Loucy (cell line): ENCODE measurements around the gene HDAC10.

Experiments
- H2AFZ ChIP-seq: fragments of 200-600 bp; sonication (generic); 2 replicates; pipeline ENCODE4 v1.6.0; 2016; ENCODE audit warnings: antibody characterized with exemption, mild to moderate bottlenecking, low read length, moderate library complexity
- H3F3A ChIP-seq: fragments of 200-600 bp; 2 replicates; pipeline ENCODE4 v1.6.0; 2016; ENCODE audit warnings: antibody characterized with exemption, low read depth, mild to moderate bottlenecking
- H3K27me3 ChIP-seq: fragments of 200-600 bp; sonication (generic); 2 replicates; pipeline ENCODE4 v1.6.1; 2014; ENCODE audit warnings: low read length, mild to moderate bottlenecking; ENCODE audit not compliant: insufficient read depth, poor library complexity, severe bottlenecking
- H3K36me3 ChIP-seq: fragments of 200-600 bp; sonication (generic); 2 replicates; pipeline ENCODE4 v1.6.1; 2016; ENCODE audit warnings: low read length; ENCODE audit not compliant: insufficient read depth
- H3K4me1 ChIP-seq: fragments of 200-600 bp; sonication (generic); 2 replicates; pipeline ENCODE4 v1.5.1; 2014; ENCODE audit warnings: low read length, mild to moderate bottlenecking; ENCODE audit not compliant: insufficient read depth, poor library complexity, severe bottlenecking
- H3K4me2 ChIP-seq: fragments of 200-600 bp; sonication (generic); 2 replicates; pipeline ENCODE4 v1.6.0; 2014; ENCODE audit warnings: antibody characterized with exemption, low read length, low read depth, mild to moderate bottlenecking; ENCODE audit not compliant: poor library complexity, severe bottlenecking
- H3K4me3 ChIP-seq: fragments of 200-600 bp; sonication (generic); 2 replicates; pipeline ENCODE4 v1.5.1; 2014; ENCODE audit warnings: low read length, mild to moderate bottlenecking, mixed read lengths; ENCODE audit not compliant: poor library complexity, severe bottlenecking
- H3K79me2 ChIP-seq: fragments of 200-600 bp; sonication (generic); 2 replicates; pipeline ENCODE4 v1.6.1; 2014; ENCODE audit warnings: low read length; ENCODE audit not compliant: insufficient read depth
- H3K9ac ChIP-seq: fragments of 200-600 bp; sonication (generic); 2 replicates; pipeline ENCODE4 v1.6.0; 2014; ENCODE audit warnings: mild to moderate bottlenecking, low read depth, low read length, moderate library complexity; ENCODE audit not compliant: poor library complexity, severe bottlenecking
- H3K9me2 ChIP-seq: fragments of 200-600 bp; sonication (generic); replicated peaks from 2 replicates; pipeline ENCODE4 v1.6.1; 2016; ENCODE audit warnings: low read depth, low read length, mixed read lengths
- H3K9me3 ChIP-seq: fragments of 200-600 bp; sonication (generic); 2 replicates; pipeline ENCODE4 v1.6.1; 2014; ENCODE audit warnings: mild to moderate bottlenecking, antibody characterized with exemption, low read length, low read depth; ENCODE audit not compliant: insufficient read depth
- H4K20me1 ChIP-seq: fragments of 200-600 bp; sonication (generic); 2 replicates; pipeline ENCODE4 v1.6.0; 2014; ENCODE audit warnings: antibody characterized with exemption, low read length, mild to moderate bottlenecking; ENCODE audit not compliant: insufficient read depth, poor library complexity, severe bottlenecking
- EZH2phosphoT487 ChIP-seq: fragments of 200-600 bp; IDR thresholded peaks from 2 replicates; pipeline ENCODE4 v1.6.1; 2018; ENCODE audit warnings: antibody characterized with exemption, mild to moderate bottlenecking, moderate library complexity, borderline replicate concordance
- TF ChIP-seq, protein P1 (sequence below): fragments of 200-600 bp; sonication (generic); conservative IDR thresholded peaks from 2 replicates; pipeline ENCODE4 v1.5.1; 2014; ENCODE audit warnings: mild to moderate bottlenecking, antibody characterized with exemption, low read length

HDAC10 gene

GRCh38 chr22:50227579-50228215, 23.4 kb downstream of the HDAC10 start:
- no peaks in the 10 kb centered on the region for H3K9me3 ChIP-seq
- H3F3A ChIP-seq = no peaks in the 10 kb centered on the region
- peaks cover 31% of the 10 kb centered on the region; the same call in 1 of the 2 replicates for H3K36me3 ChIP-seq
- no peaks in the 10 kb centered on the region for H4K20me1 ChIP-seq
- no peaks in the 10 kb centered on the region for H3K27me3 ChIP-seq
- H3K4me3 ChIP-seq = no peak overlapping the region
- H2AFZ ChIP-seq = no peak overlapping the region
- H3K79me2 ChIP-seq = no peaks in the 10 kb centered on the region
- no peaks in the 10 kb centered on the region for H3K4me1 ChIP-seq
- H3K9me2 ChIP-seq = no peaks in the 10 kb centered on the region
- H3K4me2 ChIP-seq = no peak overlapping the region
- no peak overlapping the region for H3K9ac ChIP-seq
- TF ChIP-seq, protein P1, sequence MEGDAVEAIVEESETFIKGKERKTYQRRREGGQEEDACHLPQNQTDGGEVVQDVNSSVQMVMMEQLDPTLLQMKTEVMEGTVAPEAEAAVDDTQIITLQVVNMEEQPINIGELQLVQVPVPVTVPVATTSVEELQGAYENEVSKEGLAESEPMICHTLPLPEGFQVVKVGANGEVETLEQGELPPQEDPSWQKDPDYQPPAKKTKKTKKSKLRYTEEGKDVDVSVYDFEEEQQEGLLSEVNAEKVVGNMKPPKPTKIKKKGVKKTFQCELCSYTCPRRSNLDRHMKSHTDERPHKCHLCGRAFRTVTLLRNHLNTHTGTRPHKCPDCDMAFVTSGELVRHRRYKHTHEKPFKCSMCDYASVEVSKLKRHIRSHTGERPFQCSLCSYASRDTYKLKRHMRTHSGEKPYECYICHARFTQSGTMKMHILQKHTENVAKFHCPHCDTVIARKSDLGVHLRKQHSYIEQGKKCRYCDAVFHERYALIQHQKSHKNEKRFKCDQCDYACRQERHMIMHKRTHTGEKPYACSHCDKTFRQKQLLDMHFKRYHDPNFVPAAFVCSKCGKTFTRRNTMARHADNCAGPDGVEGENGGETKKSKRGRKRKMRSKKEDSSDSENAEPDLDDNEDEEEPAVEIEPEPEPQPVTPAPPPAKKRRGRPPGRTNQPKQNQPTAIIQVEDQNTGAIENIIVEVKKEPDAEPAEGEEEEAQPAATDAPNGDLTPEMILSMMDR = no peak
- TF ChIP-seq EZH2phosphoT487 = no peak

DNA sequence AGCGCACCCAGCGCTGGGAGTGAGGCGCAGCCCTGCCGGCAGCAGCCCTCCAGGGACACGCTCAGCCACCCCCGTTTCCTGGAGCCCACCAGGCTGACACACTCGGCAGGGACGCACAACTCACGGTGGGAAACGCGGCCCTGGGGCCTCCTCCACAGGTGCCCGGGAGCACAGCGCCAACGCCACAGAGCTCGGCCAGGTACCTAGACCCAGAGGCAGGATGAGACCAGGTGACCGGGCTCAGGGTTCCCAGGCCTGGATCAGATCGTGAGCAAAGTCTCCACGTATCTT, 24.2 kb downstream of the HDAC10 start:
- Histone ChIP-seq H3K9me2 (no peaks in the 10 kb centered on the region), H3F3A (no peaks in the 10 kb centered on the region), H4K20me1 (no peaks in the 10 kb centered on the region), H3K36me3 (peaks cover 37% of the 10 kb centered on the region; the same call in 1 of the 2 replicates), H3K9me3 (no peaks in the 10 kb centered on the region), H3K4me2 (no peak overlapping the region), H3K79me2 (no peaks in the 10 kb centered on the region), H3K9ac (no peak overlapping the region), H2AFZ (no peak overlapping the region), H3K4me1 (no peaks in the 10 kb centered on the region), H3K4me3 (no peak overlapping the region), H3K27me3 (no peaks in the 10 kb centered on the region)
- TF ChIP-seq EZH2phosphoT487 = no peak
- TF ChIP-seq, protein P1 = no peak

GRCh38 chr22:50226063-50226874, 24.8 kb downstream of the HDAC10 start:
- Histone ChIP-seq H3F3A (no peaks in the 10 kb centered on the region), H3K4me1 (no peaks in the 10 kb centered on the region), H3K4me2 (no peak overlapping the region), H3K9me3 (no peaks in the 10 kb centered on the region), H3K9me2 (no peaks in the 10 kb centered on the region), H3K79me2 (no peaks in the 10 kb centered on the region), H3K27me3 (no peaks in the 10 kb centered on the region), H2AFZ (no peak overlapping the region), H4K20me1 (no peaks in the 10 kb centered on the region), H3K36me3 (peaks cover 41% of the 10 kb centered on the region; the same call in 1 of the 2 replicates), H3K4me3 (no peak overlapping the region), H3K9ac (no peak overlapping the region)
- no peak for TF ChIP-seq EZH2phosphoT487
- TF ChIP-seq, protein P1 = no peak
